IPS-11a (cell line): ENCODE data around the gene JMJD1C.

ENCODE experiments used
- H3K4me3 ChIP-seq: one replicate; pipeline ENCODE4 v1.5.1; 2013; ENCODE audit warnings: low read depth, low read length, control low read depth

The JMJD1C gene

DNA sequence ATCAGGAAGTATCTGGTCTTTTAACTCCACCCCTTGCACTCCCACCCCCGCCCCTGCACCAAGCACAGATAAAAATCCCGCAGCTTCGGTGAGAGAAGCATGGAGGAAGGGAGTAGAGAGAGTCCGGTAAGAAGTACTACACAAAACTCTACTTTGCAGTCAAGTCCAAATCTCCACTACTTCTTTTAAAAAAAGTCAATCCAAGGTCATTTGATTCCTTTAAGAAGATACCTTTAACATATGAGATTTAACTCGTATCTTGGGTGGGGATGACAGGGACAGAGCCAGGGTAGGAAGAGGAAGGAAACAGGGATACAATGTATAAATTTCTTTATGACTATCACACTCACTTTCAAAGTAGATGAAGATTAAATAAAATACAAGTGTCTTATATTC is 200.6 kb downstream of the JMJD1C start:
- H3K4me3 ChIP-seq, result peak overlapping the region; percentile 90

DNA sequence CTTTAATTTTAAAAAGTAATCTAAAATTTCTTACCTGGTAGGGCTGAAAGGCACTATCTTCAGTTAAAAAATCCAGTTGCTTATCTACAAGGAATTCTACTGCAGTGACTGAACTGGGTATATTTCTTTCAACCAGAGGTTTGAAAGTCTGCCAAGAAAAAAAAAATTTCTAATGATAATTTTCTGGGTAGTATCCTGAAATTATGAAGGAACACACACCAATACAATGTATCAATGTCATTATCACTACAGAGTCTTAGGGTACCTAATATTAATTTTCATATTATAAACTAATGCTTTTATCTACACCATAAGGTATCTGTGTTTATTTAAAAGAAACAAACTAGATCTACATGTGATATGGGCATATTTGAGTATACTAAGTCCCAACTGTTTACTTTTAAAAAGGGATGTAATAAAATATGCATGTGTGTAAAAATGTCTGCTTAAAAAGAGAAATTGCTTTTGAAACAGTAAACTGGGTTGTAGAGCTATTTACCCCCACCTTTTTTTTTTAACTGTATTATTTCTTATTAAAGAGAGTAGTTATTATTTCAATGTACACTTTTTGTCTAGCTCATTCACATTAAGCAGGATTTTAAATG is 201.1 kb downstream of the JMJD1C start:
- peak overlapping the region; percentile 90 for H3K4me3 ChIP-seq

DNA sequence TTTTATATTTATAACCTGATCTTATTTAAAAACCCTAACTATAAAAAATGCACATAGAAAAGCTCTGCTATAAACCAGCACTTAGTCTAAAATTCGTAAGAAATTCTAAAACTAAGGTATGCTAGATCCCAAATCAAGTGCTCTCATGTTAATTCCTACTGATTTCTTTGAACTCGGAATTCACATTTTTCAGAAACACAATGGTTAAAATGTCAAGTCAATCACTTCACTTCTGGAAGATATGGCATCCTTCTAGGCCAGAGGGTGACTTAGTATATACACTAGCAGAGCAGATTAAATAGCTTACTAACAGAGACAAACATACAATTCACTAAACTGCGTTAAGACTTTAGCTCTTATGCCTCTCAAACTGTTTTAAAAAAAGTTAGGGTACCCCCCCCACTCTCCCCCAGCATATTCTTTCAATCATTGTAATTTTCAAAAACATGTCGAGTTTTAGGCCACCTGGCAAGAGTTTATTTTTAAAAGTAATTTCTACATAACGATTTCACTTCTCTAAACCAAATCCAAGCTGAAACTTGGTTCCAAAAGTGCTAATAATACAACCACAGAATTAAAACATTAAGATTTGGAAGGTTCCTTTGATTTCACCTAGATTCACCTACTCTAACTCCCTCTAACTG is 203.2 kb downstream of the JMJD1C start:
- H3K4me3 ChIP-seq, result no peak overlapping the region

GRCh38 chr10:63261496-63261895 is 204.3 kb downstream of the JMJD1C start:
- H3K4me3 ChIP-seq, result no peak overlapping the region

- no peak overlapping the region for H3K4me3 ChIP-seq
Observed at GRCh38 chr10:63260860-63261251, 204.9 kb downstream of the JMJD1C start.

GRCh38 chr10:63260103-63260859 is 205.5 kb downstream of the JMJD1C start:
- no peak overlapping the region for H3K4me3 ChIP-seq

DNA sequence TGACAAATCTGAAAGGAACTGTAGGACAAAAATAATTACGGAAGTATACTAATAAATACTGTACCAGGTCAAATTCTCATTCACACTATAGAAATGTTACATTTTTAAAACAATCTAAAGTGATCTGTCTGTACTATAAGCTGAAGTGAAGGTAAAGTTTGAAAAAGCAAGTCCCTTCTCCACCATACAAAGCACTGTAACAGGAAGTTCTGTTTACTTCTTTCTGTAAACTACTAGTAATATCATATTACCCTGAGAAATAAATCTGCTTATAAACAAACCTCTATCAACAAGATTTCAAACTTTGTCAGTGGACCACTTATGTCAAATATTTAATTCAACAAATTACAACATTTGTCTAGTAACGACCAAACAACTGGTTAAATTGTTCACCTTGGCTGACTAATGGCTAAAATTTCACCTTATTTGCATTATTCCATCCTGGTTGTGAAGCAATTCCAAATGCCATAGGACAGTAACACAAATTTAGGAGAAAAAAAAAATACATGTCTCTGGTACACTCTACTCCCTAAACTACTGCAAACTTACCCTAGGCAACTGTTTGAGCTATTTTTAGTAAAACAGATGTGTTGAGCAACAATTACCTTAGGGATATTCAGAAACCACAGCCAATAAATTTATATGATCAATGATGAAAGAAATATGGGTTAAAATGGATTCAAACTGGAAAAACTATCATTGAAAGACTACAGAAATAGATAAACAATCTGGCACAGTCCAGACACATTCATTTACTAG is 206.7 kb downstream of the JMJD1C start:
- no peak overlapping the region for H3K4me3 ChIP-seq

DNA sequence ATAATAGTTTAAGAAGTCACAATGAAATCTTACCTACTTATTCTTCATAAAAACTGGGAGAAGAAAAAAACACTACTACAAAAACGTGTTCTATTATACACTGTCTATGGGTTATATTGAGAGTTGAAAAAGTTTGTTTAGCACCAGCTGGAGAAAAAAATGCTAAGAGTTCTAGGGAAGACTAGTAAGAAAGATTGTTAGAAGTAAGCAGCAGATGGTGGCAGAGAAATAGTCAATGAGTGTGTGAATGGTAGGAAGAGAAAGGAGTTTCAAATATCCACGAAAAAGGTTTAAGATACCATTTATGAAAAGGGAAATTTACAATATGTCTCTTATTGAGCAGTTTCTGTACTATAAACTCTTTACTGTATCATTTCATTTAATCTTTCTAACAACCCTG is 208.0 kb downstream of the JMJD1C start:
- H3K4me3 ChIP-seq, result no peak overlapping the region

DNA sequence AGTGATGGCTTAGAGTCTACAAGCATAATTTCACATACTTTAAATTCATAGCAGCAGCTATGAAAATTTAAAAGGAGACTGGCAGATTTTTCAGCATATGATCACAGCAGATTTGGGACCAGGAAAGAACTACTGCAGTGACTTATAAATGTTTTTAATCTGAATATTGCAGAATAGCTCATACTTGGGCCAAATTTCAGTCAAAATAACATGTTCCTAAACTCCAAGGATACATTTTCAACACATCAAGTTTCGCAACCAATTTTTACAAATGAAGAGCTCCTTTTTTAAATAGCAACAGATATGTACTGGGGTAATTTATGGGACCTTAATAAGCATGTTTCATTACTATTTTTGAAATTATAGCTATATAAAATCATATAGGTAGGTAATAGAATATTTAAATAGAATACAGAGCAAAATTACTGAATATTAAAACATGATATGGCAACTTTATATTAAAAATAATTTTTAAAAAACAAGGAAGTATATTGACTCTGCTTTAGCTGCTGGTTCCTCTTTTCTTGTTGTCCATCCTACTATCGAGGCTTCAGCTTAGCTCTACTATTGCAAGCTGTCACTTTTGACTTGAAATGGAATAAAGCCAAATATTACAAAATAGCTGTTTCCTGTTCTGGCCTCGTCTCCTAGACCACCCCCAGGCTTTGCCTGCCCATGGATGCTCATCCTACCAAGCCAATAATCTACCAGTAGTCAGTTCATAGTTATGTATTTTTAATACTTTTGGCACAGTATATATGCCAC is 209.6 kb downstream of the JMJD1C start:
- no peak overlapping the region for H3K4me3 ChIP-seq

GRCh38 chr10:63255316-63255715 is 210.5 kb downstream of the JMJD1C start:
- H3K4me3 ChIP-seq, result no peak overlapping the region

GRCh38 chr10:63253040-63253439 is 212.7 kb downstream of the JMJD1C start:
- H3K4me3 ChIP-seq, result no peak overlapping the region

DNA sequence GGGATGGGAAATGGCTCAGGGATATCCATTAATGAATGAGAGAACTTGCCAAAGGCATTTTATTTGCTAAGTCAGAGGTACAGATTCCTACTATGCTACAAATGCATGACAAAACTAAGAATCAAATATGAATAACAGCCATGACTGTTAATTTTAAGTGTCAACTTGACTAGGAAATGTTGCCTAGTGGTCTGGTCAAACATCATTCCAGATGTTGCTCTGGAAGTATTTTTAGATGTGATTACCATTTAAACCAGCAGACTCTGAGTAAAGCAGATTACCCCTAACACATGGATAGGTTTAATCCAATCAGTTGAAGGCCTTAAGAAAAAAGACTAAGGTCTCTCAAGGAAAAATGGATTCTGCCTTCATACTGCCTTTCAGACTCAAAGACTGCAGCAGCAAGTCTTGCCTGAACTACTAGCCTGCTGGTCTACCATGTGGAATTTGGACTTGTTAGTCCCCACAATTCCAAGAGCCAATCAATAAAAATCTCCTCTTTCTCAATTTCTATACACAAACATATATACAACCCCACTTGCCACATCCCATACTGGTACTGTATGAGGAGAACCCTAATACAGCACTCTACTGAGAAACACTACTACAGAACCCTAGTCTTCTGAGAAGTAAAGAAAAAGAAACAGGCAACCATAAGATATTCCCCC is 213.5 kb downstream of the JMJD1C start:
- no peak overlapping the region for H3K4me3 ChIP-seq

DNA sequence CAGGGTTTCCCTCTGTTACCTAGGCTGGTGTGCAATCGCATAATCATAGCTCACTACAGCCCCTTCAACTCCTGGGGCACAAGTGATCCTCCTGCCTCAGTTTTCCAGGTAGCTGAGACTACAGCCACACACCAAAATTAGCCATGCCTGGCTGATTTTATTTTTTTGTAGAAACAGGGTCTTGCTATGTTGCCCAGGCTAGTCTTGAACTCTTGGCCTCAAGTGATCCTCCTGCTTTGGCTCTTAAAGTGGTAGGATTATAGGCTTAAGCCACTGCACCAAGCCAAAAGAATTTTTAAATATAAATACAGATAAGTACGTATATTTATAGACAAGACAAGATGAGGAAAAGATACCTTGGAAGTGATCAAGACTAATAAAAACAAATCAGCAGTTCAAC is 215.7 kb downstream of the JMJD1C start:
- no peak overlapping the region for H3K4me3 ChIP-seq

- H3K4me3 ChIP-seq, result no peak overlapping the region
Observed at GRCh38 chr10:63247771-63248170, 218.0 kb downstream of the JMJD1C start.

GRCh38 chr10:63246356-63246755 is 219.4 kb downstream of the JMJD1C start:
- H3K4me3 ChIP-seq, result no peak overlapping the region

- no peak overlapping the region for H3K4me3 ChIP-seq
Observed at GRCh38 chr10:63241841-63242281, 223.9 kb downstream of the JMJD1C start.

DNA sequence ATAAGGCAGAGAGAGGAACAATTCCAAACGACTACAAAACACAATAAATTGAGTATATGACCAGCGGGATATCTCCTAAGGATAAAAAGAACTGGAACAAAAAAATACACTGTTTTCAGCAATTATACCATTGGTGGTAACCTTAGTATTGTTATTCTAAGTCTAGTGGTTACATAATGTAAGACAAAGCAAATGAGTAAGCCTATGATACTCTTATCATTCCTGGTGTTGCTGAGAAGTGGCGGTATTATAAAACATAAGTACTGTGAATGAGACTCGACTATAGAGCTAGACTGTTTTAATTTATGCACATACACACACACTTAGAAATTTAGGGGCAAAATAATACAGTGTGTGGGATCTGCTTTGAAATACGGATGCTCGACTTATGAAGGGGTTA is 225.0 kb downstream of the JMJD1C start:
- no peak overlapping the region for H3K4me3 ChIP-seq

DNA sequence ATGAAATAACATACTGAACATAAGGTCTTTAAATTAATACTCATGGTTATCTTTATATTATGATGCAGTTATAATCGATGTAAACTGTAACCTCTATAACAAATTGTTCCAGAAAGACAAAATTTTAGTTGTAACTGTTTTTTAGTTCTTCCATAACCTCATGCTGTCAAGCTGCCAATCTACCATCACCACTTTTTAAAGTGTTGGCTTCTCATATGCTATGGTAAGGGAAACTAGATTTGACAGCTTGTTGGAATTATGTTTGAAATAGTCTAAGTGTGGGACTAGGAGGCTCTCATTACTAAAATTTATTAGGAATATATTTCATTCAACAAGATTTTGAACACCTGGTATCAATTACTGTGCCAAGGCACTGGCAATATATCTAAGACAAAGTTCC is 227.3 kb downstream of the JMJD1C start:
- H3K4me3 ChIP-seq, result no peak overlapping the region

GRCh38 chr10:63237396-63237795 is 228.4 kb downstream of the JMJD1C start:
- no peak overlapping the region for H3K4me3 ChIP-seq
